ENCODE data around the gene GJD3. TPM values are rescaled to one million over a fixed set of nuclear protein-coding genes. Genes with fewer than 3 reads are reported as not detected.
"Not testable (repeated sequence)": the region's sequence is repeated elsewhere in the genome, so short reads cannot be mapped to it uniquely, and the experiment has no call there.

GJD3 gene
- total and polyA plus RNA-seq, 9 of the 15 experiments (the other 6 are each of a cell fraction or from before 2014, with no cell fraction given), result 0.17 to 0.38 TPM; not detected in 7

- BruUV-seq (replicated peaks), result no TSS peak
- Histone ChIP-seq H3K9me1 (ENCODE audit: control insufficient read depth, insufficient read depth, low read length) (no peaks in the 10 kb centered on the region), H2AFZ (ENCODE audit: low read depth, low read length) (no peak overlapping the region), H3K27me3 (ENCODE audit: control insufficient read depth in 2 of 2, insufficient read depth in 2 of 2, low read length in 2 of 2) (no peaks in the 10 kb centered on the region), H3K4me1 (replicated peaks in 1 of 2; ENCODE audit: control insufficient read depth in 2 of 2, insufficient read depth in 2 of 2, low read length in 2 of 2) (no peaks in the 10 kb centered on the region; a peak in 2 of 5 replicates), H3K4me3 (no peak overlapping the region), H3K79me2 (ENCODE audit: control insufficient read depth, insufficient read depth, low read length) (peaks cover 18% of the 10 kb centered on the region), H3K36me3 (ENCODE audit: control insufficient read depth, insufficient read depth, low read length) (peaks cover 91% of the 10 kb centered on the region), H3K9me3 (replicated peaks; ENCODE audit: control insufficient read depth, insufficient read depth, low read depth, low read length) (no peaks in the 10 kb centered on the region), H4K20me1 (replicated peaks; ENCODE audit: control insufficient read depth, insufficient read depth, low read length) (no peaks in the 10 kb centered on the region), H3K9ac (ENCODE audit: insufficient read depth in 1 of 2, low read depth in 2 of 2, low read length in 2 of 2) (no peak overlapping the region), H3K27ac (ENCODE audit: extremely low read depth, low read depth, low read length) (no peak overlapping the region), H3K4me2 (ENCODE audit: insufficient read depth, low read length) (no peak overlapping the region)
- DNase-seq (ENCODE audit: extremely low read depth in 1 of 4, low spot score in 3 of 4) (no peak), FAIRE-seq (no peak), ATAC-seq (no peak)
- in situ Hi-C loops (cut with MboI), result no loop called here
- TF ChIP-seq DLX4 (CRISPR knock-in tag; IDR thresholded peaks at IDR 0.05) (no peak), NFATC3 (IDR thresholded peaks at IDR 0.05) (no peak), WHSC1 (IDR thresholded peaks at IDR 0.05; ENCODE audit: low read length) (no peak), FOS (IDR thresholded peaks at IDR 0.05; ENCODE audit: extremely low read depth, insufficient read length) (no peak), PRPF4 (IDR thresholded peaks at IDR 0.05; ENCODE audit: insufficient read depth, low read depth, low read length, poor library complexity, severe bottlenecking) (no peak), NR2C1 (IDR thresholded peaks at IDR 0.05) (no peak), NR2C1 (tag; IDR thresholded peaks at IDR 0.05) (no peak), NFYB (IDR thresholded peaks at IDR 0.05; ENCODE audit: extremely low read depth, insufficient read length) (no peak), NR2C2 (CRISPR knock-in tag; IDR thresholded peaks at IDR 0.05) (no peak), NR2C2 (tag; IDR thresholded peaks at IDR 0.05) (no peak), MED1 (CRISPR knock-in tag; IDR thresholded peaks at IDR 0.05; ENCODE audit: borderline replicate concordance) (no peak), MLX (CRISPR knock-in tag; conservative IDR thresholded peaks at IDR 0.05) (no peak), PTTG1 (tag; IDR thresholded peaks at IDR 0.05; ENCODE audit: low read depth) (no peak), FOXP1 (CRISPR knock-in tag; IDR thresholded peaks at IDR 0.05) (no peak), KDM2B (CRISPR knock-in tag; IDR thresholded peaks at IDR 0.05) (no peak)
- ChIA-PET CTCF (ENCODE audit: low intra/inter-chr PET ratio) (no interaction called here), POLR2A (interaction anchor here (1.2 to 4.4 kb wide), 2 partner anchors 8 to 13 kb away, joined by 3 to 27 read pairs; partner anchors contain the start of gene TOP2A)
- intact Hi-C loops (cut with micrococcal nuclease), result no loop called here
- 100% methylated on average over 1 of the region's 1 CpG for WGBS (ENCODE audit: insufficient coverage, low coverage, missing lambda C conversion rate)
Measured at GRCh38 chr17:40410082-40410481, 45.5 kb upstream of the GJD3 start.

GRCh38 chr17:40409540-40409939 is 45.0 kb upstream of the GJD3 start:
- H3K27ac ChIP-seq (ENCODE audit: extremely low read depth, low read depth, low read length); DNase-seq (ENCODE audit: extremely low read depth in 1 of 4, low spot score in 3 of 4); H2AFZ ChIP-seq (ENCODE audit: low read depth, low read length); CTCF ChIA-PET (ENCODE audit: low intra/inter-chr PET ratio); H3K9me1 ChIP-seq (ENCODE audit: control insufficient read depth, insufficient read depth, low read length); H3K4me1 ChIP-seq (replicated peaks in 1 of 2; ENCODE audit: control insufficient read depth in 2 of 2, insufficient read depth in 2 of 2, low read length in 2 of 2); H4K20me1 ChIP-seq (replicated peaks; ENCODE audit: control insufficient read depth, insufficient read depth, low read length); in situ Hi-C loops (cut with MboI); H3K9me3 ChIP-seq (replicated peaks; ENCODE audit: control insufficient read depth, insufficient read depth, low read depth, low read length); H3K27me3 ChIP-seq (ENCODE audit: control insufficient read depth in 2 of 2, insufficient read depth in 2 of 2, low read length in 2 of 2); H3K9ac ChIP-seq (ENCODE audit: insufficient read depth in 1 of 2, low read depth in 2 of 2, low read length in 2 of 2); H3K4me2 ChIP-seq (ENCODE audit: insufficient read depth, low read length); BruUV-seq (replicated peaks); FAIRE-seq; H3K4me3 ChIP-seq; intact Hi-C loops (cut with micrococcal nuclease); ATAC-seq: not testable (repeated sequence)
- Histone ChIP-seq H3K36me3 (ENCODE audit: control insufficient read depth, insufficient read depth, low read length) (peaks cover 93% of the 10 kb centered on the region), H3K79me2 (ENCODE audit: control insufficient read depth, insufficient read depth, low read length) (peaks cover 15% of the 10 kb centered on the region; the same call in 2 of the 3 replicates)
- WGBS (ENCODE audit: insufficient coverage, low coverage, missing lambda C conversion rate), result 100% methylated on average over 2 of the region's 4 CpGs
- POLR2A ChIA-PET, result interaction anchor here (0.6 to 4.4 kb wide), 4 partner anchors 8 to 43 kb away, joined by 3 to 27 read pairs (median 6); partner anchors contain the start of gene TOP2A

Data from K562 (cell line).